Head of caudate nucleus (tissue), 42 donors: ENCODE measurements around the gene SEPTIN11.

ENCODE experiments used
- DNase-seq, 42 donors: peaks; one replicate each; pipeline versions ENCODE4 v3.0.0 to v3.0.0-alpha.2; 2020 to 2021; ENCODE audit warnings: mixed read lengths in 7 of 42
- intact Hi-C: fragments of 100-400 bp; cut with DNase I; formaldehyde crosslinking; loops from one replicate; pipeline ENCODE4 v1.15.0; 2022

SEPTIN11 gene

DNA sequence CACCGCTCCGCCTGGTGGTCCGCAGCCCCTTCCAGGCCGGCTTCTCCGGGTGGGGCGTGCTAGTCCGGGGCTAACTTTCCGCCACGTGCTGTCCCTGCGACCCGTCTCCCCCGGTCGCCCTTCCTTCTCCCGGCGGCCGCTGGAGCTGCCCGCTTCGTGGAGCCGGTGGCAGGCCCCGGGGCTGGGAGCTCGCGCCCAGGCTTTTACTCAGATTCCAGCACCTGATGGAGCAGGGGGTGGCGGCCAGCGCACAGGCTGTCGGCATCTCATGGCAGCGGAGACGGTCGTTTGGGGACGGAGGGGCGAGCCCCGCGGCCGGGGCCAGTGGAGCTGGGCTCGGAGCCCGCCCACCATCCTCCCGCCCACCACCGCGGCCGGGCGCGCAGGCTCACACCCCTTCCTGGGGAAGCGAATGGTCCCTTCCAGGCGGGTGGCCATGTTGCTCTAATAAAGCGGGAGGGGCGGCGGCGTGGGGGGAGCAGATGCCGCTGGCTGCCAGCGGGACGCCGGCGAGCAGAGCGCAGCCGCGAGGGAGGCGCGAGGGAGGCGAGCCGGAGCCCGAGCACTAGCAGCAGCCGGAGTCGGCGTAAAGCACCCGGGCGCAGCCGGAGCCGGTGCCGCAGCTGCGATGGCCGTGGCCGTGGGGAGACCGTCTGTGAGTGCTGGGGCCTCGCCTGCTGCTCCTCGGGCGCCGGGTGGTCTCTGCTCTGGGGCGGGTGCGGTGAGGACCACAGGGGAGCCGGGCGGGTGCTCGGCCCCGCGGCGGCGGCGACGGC lies at the start of gene SEPTIN11:
Gene SEPTIN11, plus strand, starts transcription at position 477 of the 776 bp plus-strand sequence. Its CDS starts 152 bp downstream, at position 629.
- DNase-seq: peak; percentile 79 to 97 (median 92)
- intact Hi-C loops: loop anchor here (5.0 to 10.0 kb wide), 3 partner anchors 43 to 205 kb away; partner anchors contain the start of gene CCNG2

DNA sequence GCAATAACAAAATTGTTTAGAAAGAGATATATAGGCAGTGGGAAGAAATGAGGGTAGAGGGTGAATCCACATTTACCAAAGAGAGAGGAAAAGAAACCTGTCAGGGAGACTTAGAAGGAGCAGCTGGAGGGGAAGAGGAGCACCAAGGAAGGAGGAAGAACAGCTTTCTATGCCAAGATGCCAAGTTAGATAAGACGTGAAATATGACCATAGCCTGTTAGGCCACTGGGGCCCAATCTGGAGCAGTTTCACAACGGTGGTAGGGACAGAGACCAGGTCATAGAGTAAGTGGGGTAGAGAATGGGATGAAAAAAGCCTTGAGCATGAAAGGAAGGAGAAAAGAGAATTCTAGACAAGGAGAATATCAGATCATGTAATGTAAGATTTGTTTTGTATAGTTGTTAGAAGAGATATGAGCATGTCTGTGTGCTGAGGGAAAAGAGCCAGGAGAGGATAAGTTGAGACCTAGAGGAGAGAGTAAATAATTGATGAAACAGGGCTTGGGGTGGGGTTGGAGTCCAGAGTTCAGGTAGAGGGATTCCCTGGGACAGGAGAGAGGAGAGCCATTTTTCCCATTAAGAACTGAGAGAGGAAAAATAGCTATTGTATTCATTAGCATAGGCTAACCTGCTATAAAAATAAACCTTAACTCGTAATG lies 47.2 kb upstream of the SEPTIN11 start:
- intact Hi-C loops: no loop called here
- DNase-seq: no peak

DNA sequence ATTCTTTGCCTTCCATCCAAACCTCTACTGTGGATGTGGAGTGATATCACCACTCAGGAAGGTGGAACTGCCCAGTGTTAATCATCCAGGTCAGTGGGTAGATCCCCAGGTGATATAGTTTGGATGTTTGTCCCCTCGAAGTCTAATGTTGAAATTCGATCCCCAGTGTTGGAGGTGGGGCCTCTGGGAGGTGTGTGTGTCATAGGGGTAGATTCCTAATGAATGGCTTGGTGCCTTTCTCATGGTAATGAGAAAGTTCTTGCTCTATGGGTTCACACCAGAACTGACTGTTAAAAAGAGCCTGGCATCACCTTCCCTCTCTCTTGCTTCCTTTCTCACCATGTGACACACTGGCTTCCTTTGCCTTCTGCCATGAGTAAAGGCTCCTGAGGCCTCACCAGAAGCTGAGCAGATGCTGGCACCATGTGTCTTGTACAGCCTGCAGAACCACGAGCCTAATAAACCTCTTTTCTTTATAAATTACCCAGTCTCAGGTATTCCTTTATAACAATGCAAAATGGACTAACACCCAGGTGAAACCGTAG lies 44.8 kb upstream of the SEPTIN11 start:
- no peak for DNase-seq
- intact Hi-C loops: no loop called here

DNA sequence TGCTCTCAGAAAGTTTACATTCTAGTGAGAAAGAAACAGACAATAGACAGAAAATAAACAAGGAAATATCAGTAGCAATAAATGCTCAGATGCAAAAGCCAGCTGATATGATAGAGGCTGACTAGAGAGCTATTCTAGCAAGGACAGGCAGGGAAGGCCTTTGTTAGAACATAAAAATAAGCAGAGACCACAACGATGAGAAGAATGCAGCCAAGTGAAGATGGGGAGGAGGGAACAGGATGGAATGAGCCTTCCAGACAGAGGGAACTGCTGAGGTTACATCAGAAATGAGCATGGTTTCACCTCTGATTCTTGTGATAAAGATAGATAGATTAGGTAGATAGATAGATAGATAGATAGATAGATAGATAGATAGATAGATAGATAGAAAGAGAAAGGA lies 44.0 kb upstream of the SEPTIN11 start:
- no peak for DNase-seq

DNA sequence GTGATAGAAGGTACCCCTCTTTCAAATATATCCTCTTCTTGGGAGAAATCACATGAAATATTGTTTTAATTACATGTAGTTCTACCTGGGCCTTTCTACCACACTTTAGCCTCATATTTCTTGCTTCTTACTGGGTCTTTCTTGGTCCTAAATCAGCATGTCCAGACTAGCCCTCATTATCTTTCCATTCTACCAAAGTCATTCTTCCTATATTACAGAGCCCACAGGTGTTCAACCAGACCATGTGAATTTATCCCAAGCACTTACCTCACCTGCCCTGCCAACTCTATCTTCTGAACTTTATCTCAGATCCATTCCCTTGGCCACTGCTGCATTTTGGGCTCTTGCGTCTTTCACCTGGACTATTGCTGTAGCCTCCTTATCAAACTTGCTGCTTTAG lies 39.8 kb upstream of the SEPTIN11 start:
- DNase-seq: no peak
- intact Hi-C loops: no loop called here

More for the DNA sequence above, 44.0 kb upstream of the SEPTIN11 start:
- intact Hi-C loops: no loop called here

DNA sequence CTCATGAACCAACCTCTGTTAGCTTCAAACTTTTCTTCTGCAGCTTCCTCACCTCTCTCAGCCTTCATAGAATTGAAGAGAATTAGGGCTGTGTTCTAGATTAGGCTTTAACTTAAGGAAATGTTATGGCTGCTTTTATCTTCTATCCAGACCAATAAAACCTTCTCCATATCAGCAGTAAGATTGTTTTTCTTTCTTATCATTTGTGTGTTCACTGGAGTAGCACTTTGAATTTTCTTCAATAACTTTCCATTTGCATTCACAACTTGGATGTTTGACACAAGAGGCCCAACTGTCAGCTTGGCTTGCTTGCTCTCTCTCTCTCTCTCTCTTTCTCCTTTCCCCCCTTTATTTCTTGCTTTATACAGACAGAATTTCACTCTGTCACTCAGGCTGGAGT lies 28.8 kb upstream of the SEPTIN11 start:
- intact Hi-C loops: no loop called here
- no peak for DNase-seq

DNA sequence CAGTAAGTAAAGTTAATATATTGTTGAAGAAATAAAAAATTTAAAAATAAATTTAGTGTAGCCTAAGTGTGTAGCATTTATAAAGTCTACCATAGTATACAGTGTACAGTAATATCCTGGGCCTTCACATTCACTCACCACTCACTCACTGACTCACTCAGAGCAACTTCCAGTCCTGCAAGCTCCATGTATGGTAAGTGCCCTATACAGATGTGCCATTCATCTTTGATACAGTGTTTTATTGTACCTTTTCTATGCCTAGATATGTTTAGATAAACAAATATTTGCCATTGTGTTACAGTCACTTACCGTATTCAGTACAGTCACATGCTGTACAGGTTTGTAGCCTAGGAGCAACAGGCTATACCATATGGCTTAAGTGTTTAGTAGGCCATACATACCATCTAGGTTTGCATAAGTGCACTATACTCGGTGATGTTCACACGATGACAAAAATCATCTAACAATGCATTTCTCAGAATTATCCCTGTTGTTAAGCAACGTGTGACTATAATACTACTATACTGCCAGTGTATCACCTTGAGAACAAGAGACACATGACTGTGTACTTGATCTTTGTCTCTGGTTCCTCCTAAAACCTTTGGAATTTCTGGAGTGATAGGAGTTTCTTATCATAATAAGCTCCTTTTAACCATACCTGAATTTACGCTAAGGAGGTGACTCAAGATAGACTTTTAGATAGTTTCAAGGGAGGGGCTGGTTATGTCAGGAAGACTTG lies 25.8 kb upstream of the SEPTIN11 start:
- no peak for DNase-seq
- intact Hi-C loops: no loop called here

DNA sequence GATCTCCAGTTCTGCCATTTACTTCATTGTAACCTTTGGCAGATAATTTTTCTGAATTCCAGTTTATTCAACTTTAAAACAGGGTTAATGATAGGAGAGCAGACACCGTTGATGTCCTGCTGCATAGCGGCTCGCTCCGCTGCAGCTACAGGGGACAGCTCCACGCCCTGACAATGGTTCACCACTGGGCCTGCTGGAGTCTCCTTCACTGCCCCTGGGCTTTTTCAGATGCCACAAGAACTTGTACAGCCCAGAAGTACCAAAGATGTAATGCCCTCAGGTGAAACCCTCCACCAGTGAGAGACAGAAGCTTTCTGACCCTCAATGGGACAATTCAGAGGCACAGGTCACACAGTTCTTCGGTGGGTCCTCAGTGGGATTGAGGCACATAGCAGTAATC lies 22.7 kb upstream of the SEPTIN11 start:
- DNase-seq: no peak
- intact Hi-C loops: no loop called here

DNA sequence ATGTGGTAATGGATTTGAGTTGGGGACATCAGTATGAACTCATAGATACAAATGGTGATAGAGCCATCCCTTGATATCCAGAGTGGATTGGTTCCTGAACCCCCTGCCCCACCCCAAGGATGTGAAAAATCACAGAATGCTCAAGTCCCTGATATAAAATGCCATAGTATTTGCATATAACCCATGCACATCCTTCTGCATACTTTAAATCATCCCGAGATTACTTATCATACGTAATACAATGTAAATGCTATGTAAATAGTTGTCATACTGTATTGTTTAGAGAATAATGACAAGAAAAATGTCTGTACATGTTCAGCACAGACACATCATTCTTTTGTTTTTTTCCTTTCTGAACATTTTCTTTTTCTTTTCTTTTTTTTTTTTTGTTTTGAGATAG lies 18.9 kb upstream of the SEPTIN11 start:
- no peak for DNase-seq
- intact Hi-C loops: no loop called here

DNA sequence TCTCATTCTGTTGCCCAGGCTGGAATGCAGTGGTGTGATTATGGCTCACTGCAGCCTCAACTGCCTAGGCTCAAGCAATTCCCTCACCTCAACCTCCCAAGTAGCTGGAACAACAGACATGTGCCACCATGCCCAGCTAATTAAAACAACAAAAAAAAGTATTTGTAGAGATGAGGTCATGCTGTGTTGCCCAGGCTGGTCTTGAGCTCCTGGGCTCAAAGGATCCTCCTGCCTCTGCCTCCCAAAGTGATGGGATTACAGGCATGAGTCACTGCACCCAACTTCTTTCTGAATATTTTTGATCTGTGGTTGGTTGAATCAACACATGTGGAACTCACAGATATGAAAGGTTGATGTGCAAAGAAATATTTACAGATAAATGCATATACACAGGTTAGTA lies 18.5 kb upstream of the SEPTIN11 start:
- no peak for DNase-seq
- intact Hi-C loops: no loop called here

DNA sequence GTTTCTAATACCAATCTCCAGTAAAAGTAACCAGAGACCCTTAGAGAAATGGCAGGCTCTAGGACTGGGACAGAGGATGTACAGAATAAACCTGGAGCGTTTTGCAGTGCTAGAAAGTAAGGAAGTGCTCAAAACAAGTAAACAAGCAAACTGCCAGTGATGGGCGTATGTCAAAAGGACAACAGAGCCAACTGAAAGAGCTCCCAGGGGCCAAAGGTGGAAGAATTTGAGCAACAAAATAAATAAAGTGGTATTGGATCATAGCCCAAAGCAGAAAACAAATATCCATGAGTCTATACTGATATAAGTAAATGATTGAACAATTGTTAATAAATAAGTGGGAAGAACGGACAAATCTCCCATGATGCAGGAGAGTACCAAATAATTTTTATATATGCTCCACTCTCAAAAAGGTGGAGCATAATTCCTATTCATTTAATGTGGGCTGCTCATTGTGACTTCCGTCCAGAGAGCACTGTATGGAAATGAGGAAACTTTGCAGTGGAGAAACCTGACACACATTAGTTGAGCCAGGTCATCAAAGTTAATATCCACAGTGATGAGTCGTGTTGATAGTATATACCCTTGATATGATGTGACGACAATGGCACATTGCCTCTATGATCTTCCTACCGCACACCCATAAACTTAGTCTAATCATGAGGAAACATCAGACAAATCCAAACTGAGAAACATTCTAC lies 17.8 kb upstream of the SEPTIN11 start:
- intact Hi-C loops: no loop called here
- DNase-seq: no peak

DNA sequence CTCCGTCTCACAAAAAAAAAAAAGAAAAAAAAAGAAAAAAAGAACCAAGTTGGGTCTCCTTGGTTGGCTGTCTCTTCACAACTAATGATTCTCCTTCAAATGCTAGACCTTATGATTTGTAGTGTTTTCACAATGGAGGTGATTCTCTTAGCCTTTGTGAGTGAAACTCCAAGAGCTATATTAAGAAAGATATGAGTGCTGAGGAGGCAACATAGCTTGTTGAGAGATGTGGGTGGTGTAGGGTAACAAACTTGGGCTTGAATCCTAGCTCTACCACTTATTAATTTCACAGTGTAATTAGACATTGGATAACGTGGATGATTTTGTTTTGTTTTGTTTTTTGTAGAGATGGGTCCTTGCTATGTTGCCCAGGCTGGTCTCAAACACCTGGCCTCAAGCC lies 10.4 kb upstream of the SEPTIN11 start:
- no peak for DNase-seq
- intact Hi-C loops: no loop called here

DNA sequence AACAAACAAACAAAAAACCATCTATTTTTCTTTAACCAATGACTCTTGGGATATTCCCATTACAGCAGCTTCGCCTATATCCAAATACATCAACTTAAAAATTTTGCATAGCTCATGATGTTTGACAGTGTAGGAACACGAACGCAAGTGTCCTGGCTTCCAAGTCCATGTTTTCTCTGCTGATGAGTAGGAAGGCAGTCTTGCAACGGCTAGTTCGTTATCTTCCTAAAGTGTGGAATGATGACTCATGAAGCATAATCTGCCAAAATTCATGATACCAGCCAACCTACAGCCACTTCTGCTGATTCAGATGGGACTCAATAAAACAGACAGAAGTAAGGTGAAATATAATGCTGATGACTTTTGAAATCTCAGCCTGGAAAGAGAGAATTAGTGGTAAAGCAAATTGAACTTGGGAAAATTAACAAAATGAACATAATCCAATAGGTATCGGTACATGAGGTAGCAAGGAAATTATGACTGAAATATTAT lies 6.4 kb upstream of the SEPTIN11 start:
- intact Hi-C loops: no loop called here
- DNase-seq: no peak

DNA sequence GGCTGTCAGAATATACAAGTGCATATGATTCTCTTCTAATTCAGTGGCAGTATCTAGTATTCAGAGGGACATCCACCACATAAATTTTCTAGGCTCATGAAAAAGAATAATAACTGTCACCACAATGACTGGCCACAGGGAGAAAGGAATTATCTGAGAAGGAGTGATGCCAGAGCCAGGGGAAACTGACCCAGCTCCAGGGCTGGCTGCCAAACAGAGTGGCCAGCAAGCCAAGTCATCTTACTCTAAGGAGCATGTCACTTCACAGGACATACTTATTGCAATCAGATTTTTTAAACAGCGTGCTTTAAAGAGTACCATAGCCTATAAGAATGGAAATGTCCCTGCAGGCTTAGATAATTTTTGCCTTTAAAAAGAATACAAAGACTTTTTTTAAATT lies 5.8 kb upstream of the SEPTIN11 start:
- intact Hi-C loops: no loop called here
- peak in 15 of 42 donors; percentile 19 to 60 (median 27) for DNase-seq

DNA sequence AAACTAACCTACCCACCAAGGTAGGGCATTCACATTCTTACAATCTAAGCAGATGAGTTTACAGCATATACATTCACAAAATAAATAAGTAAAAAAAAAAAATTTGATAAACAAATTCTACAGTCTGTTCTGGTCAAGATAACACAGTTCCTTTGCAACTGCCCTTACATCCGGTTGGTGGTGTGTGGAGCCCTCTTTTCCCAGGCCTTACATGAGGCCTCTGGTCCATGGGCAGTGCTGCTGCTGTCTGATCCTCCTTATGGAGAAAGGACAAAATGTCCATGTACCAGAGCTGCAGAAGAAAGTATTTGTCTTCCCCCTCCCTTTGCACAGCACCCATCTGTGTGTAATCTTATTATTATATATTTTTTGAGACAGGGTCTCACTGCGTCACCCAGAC lies 2.2 kb upstream of the SEPTIN11 start:
- intact Hi-C loops: no loop called here
- DNase-seq: peak in 1 of 42 donors; percentile 16

DNA sequence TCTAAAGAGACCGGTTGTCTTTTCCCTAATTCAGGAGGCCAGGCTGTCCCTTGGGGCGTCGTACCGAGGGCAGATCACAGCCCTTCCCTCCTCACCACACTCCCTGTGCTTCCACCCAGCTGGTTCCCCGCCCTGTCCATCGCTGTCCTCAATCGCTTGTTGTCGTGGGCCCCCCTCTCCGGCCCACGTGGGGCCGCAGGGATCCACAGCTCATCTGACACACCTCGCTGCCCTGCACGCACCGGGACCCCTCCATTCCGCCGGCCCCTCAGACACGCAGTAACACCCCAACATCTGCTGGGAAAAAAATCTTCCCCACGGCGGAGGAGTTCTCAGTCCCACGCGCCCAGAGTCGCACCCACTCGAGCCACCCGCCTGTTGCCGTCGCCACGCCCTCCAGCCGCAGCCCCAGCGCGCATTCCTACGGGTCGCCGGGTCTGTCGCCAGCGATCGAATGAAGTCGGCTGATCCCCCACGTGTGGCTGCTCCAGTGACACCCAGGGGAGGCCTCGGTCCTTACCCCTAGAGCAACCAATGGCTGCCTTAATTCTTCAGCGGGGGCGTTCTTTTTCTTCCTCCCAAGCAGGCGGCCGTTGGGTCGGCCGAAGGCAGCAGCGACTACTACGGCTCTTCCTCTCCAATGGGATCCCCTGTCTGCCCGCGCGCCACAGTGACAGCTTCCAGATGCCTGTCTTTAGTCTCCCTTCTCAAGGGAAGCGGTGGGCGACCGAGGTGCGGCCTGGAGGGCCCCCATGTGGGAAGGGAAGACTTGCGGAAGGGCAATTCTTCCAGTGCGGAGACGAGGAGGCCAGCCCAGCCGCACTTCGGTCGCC lies 893 bp upstream of the SEPTIN11 start:
- intact Hi-C loops: no loop called here

DNA sequence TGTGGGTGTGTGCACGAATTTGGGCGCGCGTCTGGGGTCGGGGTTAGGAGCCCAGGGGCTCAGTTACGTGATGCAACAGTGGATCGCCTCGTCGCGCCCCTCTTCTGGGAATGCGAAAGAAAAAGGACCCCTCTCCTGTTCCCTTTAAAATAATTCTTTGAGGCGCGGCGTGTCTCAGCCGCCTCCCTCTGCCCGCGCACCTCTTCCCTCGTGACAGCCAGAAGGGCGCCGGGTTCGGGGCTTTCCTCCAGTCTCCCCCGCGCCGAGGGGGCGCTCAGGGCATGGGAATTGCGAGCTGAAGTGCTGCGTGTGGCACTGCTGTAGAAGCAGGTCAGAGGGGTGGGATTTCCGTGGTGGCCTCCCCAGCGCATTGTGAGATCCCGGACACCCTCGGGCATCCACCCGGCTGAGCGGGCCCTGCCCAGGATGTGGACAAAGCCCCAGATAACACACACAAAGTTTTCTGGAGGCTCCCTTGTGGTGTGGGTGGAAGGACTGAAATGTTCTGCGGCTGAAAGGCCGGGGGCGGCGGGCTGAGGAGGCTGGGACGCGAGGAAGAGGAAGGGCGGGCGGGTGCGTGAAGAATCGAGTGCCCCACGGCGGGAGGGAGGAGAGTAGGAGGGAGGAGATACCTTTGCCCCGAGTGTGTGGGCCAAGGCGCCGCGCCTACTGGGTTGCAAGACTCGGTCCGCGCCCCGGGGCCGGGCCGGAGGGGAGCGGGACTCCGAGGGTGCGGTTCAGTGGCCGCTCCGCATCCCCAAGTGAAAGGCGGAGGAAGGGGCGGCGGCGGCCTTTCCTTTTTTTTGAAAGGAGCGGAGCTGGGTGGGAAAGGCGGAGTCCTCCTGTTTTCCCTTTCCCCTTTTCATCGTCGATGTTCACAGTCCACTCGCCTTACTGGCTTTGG lies 752 bp downstream of the SEPTIN11 start:
- intact Hi-C loops: loop anchor here (5.0 to 10.0 kb wide), 3 partner anchors 42 to 204 kb away; partner anchors contain the start of gene CCNG2
- peak; percentile 36 to 86 (median 66) for DNase-seq

More for the DNA sequence above, 893 bp upstream of the SEPTIN11 start:
- DNase-seq: peak; percentile 52 to 89 (median 76)
